IMR-90 (cell line): ENCODE measurements around the gene LARP4B. TPM values are rescaled to one million over a fixed set of nuclear protein-coding genes. Genes with fewer than 3 reads are reported as not detected.

Experiments used
- ATAC-seq: fragments of 200-7000 bp; cut with Tn5 transposase; 2 replicates; pipeline ENCODE4 v1.9.1; 2020; ENCODE audit warnings: low read depth, mild to moderate bottlenecking, moderate library complexity
- BruUV-seq: library from RNA; stranded (reverse); fragments of 400-500 nt; replicated peaks from 2 replicates; lab custom pipeline; 2021; lab: Mats Ljungman, UMichigan
- CTCF ChIA-PET: fragments of 300-600 bp; formaldehyde crosslinking; extraction: SDS; loops from one replicate; lab custom pipeline; 2021; ENCODE audit warnings: antibody characterized with exemption; lab: Yijun Ruan, JAX
- POLR2A ChIA-PET: fragments of 300-600 bp; sonication (Branson Sonifier 250); formaldehyde crosslinking; loops from one replicate; lab custom pipeline; 2022; ENCODE audit warnings: antibody characterized with exemption; ENCODE audit not compliant: unreplicated experiment; lab: Charles Lee
- DNase-seq: peaks from one replicate; pipeline ENCODE4 v3.0.0; 2013
- H2AFZ ChIP-seq: replicated peaks from 2 replicates; pipeline ENCODE3; 2013; ENCODE audit warnings: low read length, mild to moderate bottlenecking; ENCODE audit not compliant: poor library complexity
- H2AK5ac ChIP-seq: 2 replicates; pipeline ENCODE4 v1.6.1; 2013; ENCODE audit warnings: low read depth, low read length, inconsistent platforms
- H2AK9ac ChIP-seq: replicated peaks from 2 replicates; pipeline ENCODE3; 2013; ENCODE audit warnings: mild to moderate bottlenecking, low read depth, low read length, moderate library complexity; ENCODE audit not compliant: poor library complexity
- H2BK120ac ChIP-seq: 2 replicates; pipeline ENCODE4 v1.6.1; 2013; ENCODE audit warnings: low read depth, low read length, inconsistent platforms
- H2BK15ac ChIP-seq: 3 replicates; pipeline ENCODE4 v1.6.1; 2013; ENCODE audit warnings: low read depth, low read length, inconsistent platforms
- H2BK20ac ChIP-seq: 2 replicates; pipeline ENCODE4 v1.6.1; 2013; ENCODE audit warnings: low read depth, mild to moderate bottlenecking, inconsistent platforms, low read length, moderate library complexity
- H2BK5ac ChIP-seq: 2 replicates; pipeline ENCODE4 v1.6.1; 2013; ENCODE audit warnings: mild to moderate bottlenecking, low read depth, low read length, inconsistent platforms; ENCODE audit not compliant: poor library complexity, severe bottlenecking
- H3K14ac ChIP-seq: replicated peaks from 2 replicates; pipeline ENCODE4 v1.6.1; 2013; ENCODE audit warnings: low read depth, low read length, inconsistent platforms
- H3K18ac ChIP-seq: 2 replicates; pipeline ENCODE4 v1.6.1; 2013; ENCODE audit warnings: low read depth, low read length, control low read depth
- H3K23ac ChIP-seq: 2 replicates; pipeline ENCODE4 v1.6.1; 2013; ENCODE audit warnings: low read depth, low read length, inconsistent platforms
- H3K27ac ChIP-seq: 2 replicates; pipeline ENCODE4 v1.5.1; 2013; ENCODE audit warnings: mild to moderate bottlenecking, control low read depth, low read length; ENCODE audit not compliant: insufficient read depth
- H3K27me3 ChIP-seq: 2 replicates; pipeline ENCODE4 v1.6.1; 2013; ENCODE audit warnings: low read length; ENCODE audit not compliant: control insufficient read depth, insufficient read depth
- H3K36me3 ChIP-seq: 2 replicates; pipeline ENCODE4 v1.6.1; 2013; ENCODE audit warnings: low read length, mixed read lengths; ENCODE audit not compliant: control insufficient read depth, insufficient read depth
- H3K4ac ChIP-seq: 2 replicates; pipeline ENCODE4 v1.6.1; 2013; ENCODE audit warnings: low read depth, low read length, inconsistent platforms
- H3K4me1 ChIP-seq: 2 replicates; pipeline ENCODE4 v1.6.1; 2013; ENCODE audit warnings: low read length, mixed read lengths; ENCODE audit not compliant: control insufficient read depth, insufficient read depth
- H3K4me2 ChIP-seq: 2 replicates; pipeline ENCODE4 v1.6.1; 2013; ENCODE audit warnings: low read depth, mild to moderate bottlenecking, control low read depth, low read length, moderate library complexity
- H3K4me3 ChIP-seq: 2 replicates; pipeline ENCODE4 v1.5.1; 2013; ENCODE audit warnings: low read depth, mild to moderate bottlenecking, control low read depth, low read length, moderate library complexity; ENCODE audit not compliant: insufficient read depth
- H3K56ac ChIP-seq: 2 replicates; pipeline ENCODE4 v1.6.1; 2013; ENCODE audit warnings: low read length, inconsistent platforms; ENCODE audit not compliant: insufficient read depth; ENCODE audit errors: extremely low read depth
- H3K79me1 ChIP-seq, 2 experiments: 2 replicates each; pipeline ENCODE4 v1.6.1; 2013; ENCODE audit warnings: low read length in 2 of 2, inconsistent platforms in 1 of 2, low read depth in 1 of 2
- H3K9ac ChIP-seq: 2 replicates; pipeline ENCODE4 v1.6.1; 2013; ENCODE audit warnings: low read depth, low read length, control low read depth
- H3K9me1 ChIP-seq: 2 replicates; pipeline ENCODE4 v1.6.1; 2013; ENCODE audit warnings: low read length, inconsistent platforms; ENCODE audit not compliant: insufficient read depth
- H3K9me3 ChIP-seq: 2 replicates; pipeline ENCODE4 v1.6.1; 2013; ENCODE audit warnings: low read length; ENCODE audit not compliant: control insufficient read depth, insufficient read depth
- H4K20me1 ChIP-seq: 2 replicates; pipeline ENCODE4 v1.6.1; 2013; ENCODE audit warnings: low read length, inconsistent platforms; ENCODE audit not compliant: insufficient read depth
- H4K5ac ChIP-seq: 2 replicates; pipeline ENCODE4 v1.6.1; 2013; ENCODE audit warnings: mild to moderate bottlenecking, low read depth, low read length, control low read depth
- H4K8ac ChIP-seq, 2 experiments: 2 replicates each; pipeline ENCODE4 v1.6.1; 2013; ENCODE audit warnings: low read depth in 2 of 2, low read length in 2 of 2, control low read depth in 1 of 2, inconsistent platforms in 1 of 2
- H4K91ac ChIP-seq: 2 replicates; pipeline ENCODE4 v1.6.1; 2013; ENCODE audit warnings: low read depth, low read length, inconsistent platforms; ENCODE audit not compliant: insufficient read depth
- BHLHE40 ChIP-seq: fragments of 150-350 bp; IDR thresholded peaks from 2 replicates; pipeline ENCODE4 v1.6.1; 2016; ENCODE audit warnings: mild to moderate bottlenecking, low read depth, low read length
- CEBPB ChIP-seq: IDR thresholded peaks from 2 replicates; pipeline ENCODE4 v1.6.1; 2012; ENCODE audit warnings: low read depth, low read length, improper control_type of control experiment
- CHD1 ChIP-seq: IDR thresholded peaks from 2 replicates; pipeline ENCODE4 v1.6.1; 2012; ENCODE audit warnings: low read depth, low read length, improper control_type of control experiment
- CTCF ChIP-seq: conservative IDR thresholded peaks from 2 replicates; pipeline ENCODE4 v1.5.1; 2012; ENCODE audit warnings: mild to moderate bottlenecking, low read depth, low read length, improper control_type of control experiment
- ELK1 ChIP-seq: fragments of 150-350 bp; IDR thresholded peaks from 2 replicates; pipeline ENCODE4 v1.6.1; 2016; ENCODE audit warnings: low read depth, mild to moderate bottlenecking, low read length, moderate library complexity, borderline replicate concordance
- FOS ChIP-seq: fragments of 150-350 bp; IDR thresholded peaks from 2 replicates; pipeline ENCODE4 v1.6.1; 2016; ENCODE audit warnings: low read depth, low read length
- MAFK ChIP-seq: IDR thresholded peaks from 2 replicates; pipeline ENCODE4 v1.6.1; 2012; ENCODE audit warnings: low read depth, low read length, improper control_type of control experiment
- MAZ ChIP-seq: IDR thresholded peaks from 2 replicates; pipeline ENCODE4 v1.6.1; 2012; ENCODE audit warnings: low read depth, mild to moderate bottlenecking, low read length, improper control_type of control experiment, moderate library complexity, borderline replicate concordance
- MXI1 ChIP-seq: IDR thresholded peaks from 2 replicates; pipeline ENCODE4 v1.6.1; 2012; ENCODE audit warnings: low read depth, mild to moderate bottlenecking, low read length, moderate library complexity, borderline replicate concordance
- NFE2L2 ChIP-seq: fragments of 150-350 bp; IDR thresholded peaks from 2 replicates; pipeline ENCODE4 v1.6.1; 2016; ENCODE audit warnings: low read depth, mild to moderate bottlenecking, low read length
- POLR2A ChIP-seq: IDR thresholded peaks from 2 replicates; pipeline ENCODE4 v1.6.1; 2012; ENCODE audit warnings: mild to moderate bottlenecking, low read depth, low read length
- RAD21 ChIP-seq: IDR thresholded peaks from 2 replicates; pipeline ENCODE4 v1.6.1; 2012; ENCODE audit warnings: low read length, improper control_type of control experiment
- RCOR1 ChIP-seq: IDR thresholded peaks from 2 replicates; pipeline ENCODE4 v1.6.1; 2012; ENCODE audit warnings: mild to moderate bottlenecking, low read length, improper control_type of control experiment; ENCODE audit not compliant: insufficient replicate concordance
- RFX5 ChIP-seq: IDR thresholded peaks from 2 replicates; pipeline ENCODE4 v1.8.0; 2012; ENCODE audit warnings: low read depth, mild to moderate bottlenecking, low read length, moderate library complexity
- SMC3 ChIP-seq: fragments of 150-350 bp; IDR thresholded peaks from 2 replicates; pipeline ENCODE4 v1.6.1; 2016; ENCODE audit warnings: low read depth, mild to moderate bottlenecking, antibody characterized with exemption, low read length, moderate library complexity
- USF2 ChIP-seq: fragments of 150-350 bp; IDR thresholded peaks from 2 replicates; pipeline ENCODE4 v1.6.1; 2017; ENCODE audit warnings: mild to moderate bottlenecking, antibody characterized with exemption, low read length, low read depth
- whole genome bisulfite sequencing, 2 experiments: methylation state at CpG; one replicate each; pipeline versions ENCODE4 v1.1.5 to v1.1.7; 2013; ENCODE audit warnings: missing lambda C conversion rate in 2 of 2; ENCODE audit not compliant: insufficient read length in 1 of 2; ENCODE audit errors: extremely low coverage in 2 of 2; 5-methylcytosine and 5-hydroxymethylcytosine counted together
- dilution Hi-C: fragments of 300-500 bp; cut with HindIII; formaldehyde crosslinking; loops from one replicate; pipeline ENCODE4 v1.14.3; 2018; ENCODE audit warnings: low sequenced_read_pairs; ENCODE audit not compliant: unreplicated experiment
- in situ Hi-C: fragments of 300-500 bp; cut with MboI; formaldehyde crosslinking; loops from 3 replicates; pipeline ENCODE4 v1.14.3; 2019; ENCODE audit warnings: low sequenced_read_pairs, inconsistent platforms, mixed read lengths
- intact Hi-C: fragments of 100-400 bp; cut with micrococcal nuclease; formaldehyde crosslinking; loops from 2 replicates; pipeline ENCODE4 v1.10.0; 2022
- polyA plus RNA-seq, 3 experiments: library from polyadenylated mRNA; depleted of rRNA; stranded (reverse); fragments of >200 nt; gene quantifications; 2 replicates each; pipeline ENCODE4 v1.2.3, GENCODE V29; 2012; ENCODE audit warnings: low replicate concordance in 1 of 3
- total RNA-seq: library from RNA; depleted of rRNA; stranded (reverse); fragments of >200 nt; gene quantifications from 2 replicates; pipeline ENCODE4 v1.2.3, GENCODE V29; 2012

LARP4B gene
- total and polyA plus RNA-seq, 2 of the 4 experiments (the other 2 are of a cell fraction), result 24.3 to 25.5 TPM

GRCh38 chr10:842795-843194 lies 88.7 kb downstream of the LARP4B start:
- Histone ChIP-seq H4K5ac (no peak overlapping the region), H4K91ac (no peak overlapping the region), H3K79me1 (peaks cover 51 to 76% of the 10 kb centered on the region in 2 experiments), H2AK5ac (no peak overlapping the region), H4K20me1 (peaks cover 42% of the 10 kb centered on the region), H3K14ac (no peak overlapping the region), H3K4ac (no peak overlapping the region), H2BK5ac (no peak overlapping the region), H3K4me2 (no peak overlapping the region), H3K18ac (no peak overlapping the region), H3K4me3 (no peak overlapping the region), H3K36me3 (peaks cover 46% of the 10 kb centered on the region), H3K4me1 (peaks cover 7% of the 10 kb centered on the region), H2AFZ (no peak overlapping the region), H3K27ac (no peak overlapping the region), H3K23ac (no peak overlapping the region), H2BK120ac (no peak overlapping the region), H3K56ac (no peak overlapping the region), H3K27me3 (no peaks in the 10 kb centered on the region), H4K8ac (no peak overlapping the region), H3K9ac (no peak overlapping the region), H2AK9ac (no peak overlapping the region), H3K9me1 (peaks cover 24% of the 10 kb centered on the region), H2BK20ac (no peak overlapping the region), H2BK15ac (no peak overlapping the region), H3K9me3 (no peaks in the 10 kb centered on the region)
- ChIA-PET CTCF (no interaction called here), POLR2A (no interaction called here)
- DNase-seq, result no peak
- BruUV-seq, result no TSS peak
- no peak for TF ChIP-seq RFX5
- TF ChIP-seq CEBPB, result no peak
- TF ChIP-seq ELK1, result no peak
- TF ChIP-seq RAD21, result no peak
- no peak for TF ChIP-seq FOS
- TF ChIP-seq POLR2A, result no peak
- TF ChIP-seq MXI1, result no peak
- no peak for TF ChIP-seq MAFK
- no peak for TF ChIP-seq MAZ
- no peak for TF ChIP-seq SMC3
- no peak for TF ChIP-seq RCOR1
- TF ChIP-seq CTCF, result no peak
- no peak for TF ChIP-seq CHD1
- no peak for TF ChIP-seq BHLHE40
- TF ChIP-seq NFE2L2, result no peak
- TF ChIP-seq USF2, result no peak
- in situ Hi-C loops (no loop called here), dilution Hi-C loops (no loop called here), intact Hi-C loops (no loop called here)
- ATAC-seq, result no peak
- no CpG with 5 or more reads among the region's 6 CpGs for WGBS, 2 experiments
